Measurements from ENCODE around the gene CDH24.
A peak's percentile ranks its signal among the peaks of the same experiment; 100 is the strongest.

The CDH24 gene

DNA sequence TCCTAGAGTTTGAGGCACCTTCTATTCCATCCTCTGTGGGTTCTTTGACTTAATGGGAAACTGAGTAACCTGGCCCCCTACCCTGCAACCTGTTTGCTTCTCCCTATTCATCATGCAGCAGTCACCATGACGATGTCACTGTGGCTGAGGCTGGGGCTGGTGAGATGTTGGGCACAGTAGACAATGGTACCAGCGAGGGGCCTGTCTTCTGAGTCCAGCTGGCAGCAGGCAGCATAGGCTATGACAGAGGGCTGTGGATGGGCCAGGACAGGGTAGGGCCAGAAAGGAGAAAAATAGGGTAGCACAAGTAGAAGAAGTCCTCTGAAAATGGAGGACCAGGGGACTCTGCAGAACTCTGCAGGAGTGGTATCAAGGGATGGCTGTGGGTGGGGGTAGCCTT lies 45.5 kb upstream of the CDH24 start:
- TF ChIP-seq, protein P1, sequence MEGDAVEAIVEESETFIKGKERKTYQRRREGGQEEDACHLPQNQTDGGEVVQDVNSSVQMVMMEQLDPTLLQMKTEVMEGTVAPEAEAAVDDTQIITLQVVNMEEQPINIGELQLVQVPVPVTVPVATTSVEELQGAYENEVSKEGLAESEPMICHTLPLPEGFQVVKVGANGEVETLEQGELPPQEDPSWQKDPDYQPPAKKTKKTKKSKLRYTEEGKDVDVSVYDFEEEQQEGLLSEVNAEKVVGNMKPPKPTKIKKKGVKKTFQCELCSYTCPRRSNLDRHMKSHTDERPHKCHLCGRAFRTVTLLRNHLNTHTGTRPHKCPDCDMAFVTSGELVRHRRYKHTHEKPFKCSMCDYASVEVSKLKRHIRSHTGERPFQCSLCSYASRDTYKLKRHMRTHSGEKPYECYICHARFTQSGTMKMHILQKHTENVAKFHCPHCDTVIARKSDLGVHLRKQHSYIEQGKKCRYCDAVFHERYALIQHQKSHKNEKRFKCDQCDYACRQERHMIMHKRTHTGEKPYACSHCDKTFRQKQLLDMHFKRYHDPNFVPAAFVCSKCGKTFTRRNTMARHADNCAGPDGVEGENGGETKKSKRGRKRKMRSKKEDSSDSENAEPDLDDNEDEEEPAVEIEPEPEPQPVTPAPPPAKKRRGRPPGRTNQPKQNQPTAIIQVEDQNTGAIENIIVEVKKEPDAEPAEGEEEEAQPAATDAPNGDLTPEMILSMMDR (conservative IDR thresholded peaks at IDR 0.05; ENCODE audit: low read depth, low read length), result no peak
- no peak for DNase-seq (ENCODE audit: low read depth)
- no peak overlapping the region for H3K4me3 ChIP-seq (ENCODE audit: low read depth, low read length)

DNA sequence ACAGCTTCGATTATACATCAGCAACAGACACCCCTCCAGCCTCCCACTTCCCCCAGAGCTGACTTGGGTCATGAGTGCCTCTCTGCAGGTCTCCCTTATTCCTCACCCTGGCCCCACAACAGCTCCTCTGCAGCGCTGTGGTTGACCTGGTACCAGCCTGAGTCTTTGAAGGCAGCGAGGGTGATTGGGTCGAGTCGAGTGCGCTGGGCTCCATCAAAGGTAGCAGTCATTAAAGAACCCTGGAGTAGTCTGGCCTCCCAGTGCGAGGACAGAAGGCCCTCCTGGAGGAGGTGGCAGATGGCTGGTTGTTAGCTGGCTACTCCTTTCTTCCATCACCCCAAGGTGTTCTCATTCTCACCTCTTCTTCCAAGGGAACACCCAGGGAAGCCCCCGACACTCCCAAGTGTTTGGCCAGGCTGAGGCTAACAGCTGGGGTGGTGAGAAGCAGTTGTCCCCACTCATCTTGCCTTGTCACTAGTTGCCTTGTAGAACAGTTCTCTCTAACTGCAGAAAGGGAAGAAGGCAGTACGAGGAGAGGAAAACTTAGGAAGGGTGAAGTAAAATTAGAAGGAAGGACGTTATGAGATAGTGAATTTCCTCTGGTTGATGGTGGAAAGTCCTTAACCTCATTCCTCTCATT lies 44.8 kb upstream of the CDH24 start:
- no peak for DNase-seq (ENCODE audit: low read depth)
- TF ChIP-seq, protein P1 (conservative IDR thresholded peaks at IDR 0.05; ENCODE audit: low read depth, low read length), result no peak
- H3K4me3 ChIP-seq (ENCODE audit: low read depth, low read length), result no peak overlapping the region

DNA sequence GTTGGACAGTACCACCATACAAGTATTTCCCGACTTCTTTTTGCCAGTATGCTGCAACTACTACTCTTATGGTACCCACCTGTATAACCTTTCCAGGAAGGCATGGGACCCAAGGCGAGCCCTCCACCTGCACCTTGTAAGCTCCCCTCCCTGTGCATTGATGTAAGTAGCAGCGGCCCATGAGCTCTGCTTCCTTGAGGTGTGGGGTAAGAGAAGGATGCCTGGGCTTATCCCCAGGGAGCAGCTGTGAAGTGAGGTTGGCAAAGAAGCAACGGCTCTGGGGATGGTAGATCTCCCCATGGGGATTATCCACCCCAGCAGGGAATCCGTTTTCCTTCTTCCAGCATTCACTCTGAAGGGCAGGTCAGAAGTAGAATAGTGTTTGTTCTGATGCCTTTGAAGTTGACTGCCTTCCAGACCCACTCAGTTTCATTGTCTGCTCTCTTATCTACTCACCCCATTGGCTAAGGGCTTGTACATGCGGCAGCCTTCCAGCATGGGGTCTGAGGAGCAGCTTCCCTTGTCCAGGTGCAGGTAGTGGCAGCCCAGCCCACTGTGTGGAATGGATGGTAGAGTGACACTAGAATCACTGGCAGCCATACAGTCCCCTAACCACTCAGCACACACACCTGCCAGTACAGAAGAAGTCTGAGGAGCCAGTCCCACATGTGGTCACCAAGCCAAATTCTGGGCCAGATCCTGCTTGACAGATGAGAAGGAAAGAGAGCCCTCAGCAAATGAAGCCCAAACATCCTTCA lies 44.1 kb upstream of the CDH24 start:
- H3K4me3 ChIP-seq (ENCODE audit: low read depth, low read length), result no peak overlapping the region
- DNase-seq (ENCODE audit: low read depth), result no peak
- TF ChIP-seq, protein P1 (conservative IDR thresholded peaks at IDR 0.05; ENCODE audit: low read depth, low read length), result no peak

- TF ChIP-seq, protein P1 (conservative IDR thresholded peaks at IDR 0.05; ENCODE audit: low read depth, low read length), result peak; percentile 14
- DNase-seq (ENCODE audit: low read depth), result no peak
- no peak overlapping the region for H3K4me3 ChIP-seq (ENCODE audit: low read depth, low read length)
These were observed 42.0 kb upstream of the CDH24 start for GRCh38 chr14:23099212-23099861.

GRCh38 chr14:23097786-23098185 lies 40.5 kb upstream of the CDH24 start:
- H3K4me3 ChIP-seq (ENCODE audit: low read depth, low read length), result no peak overlapping the region
- no peak for DNase-seq (ENCODE audit: low read depth)
- TF ChIP-seq, protein P1 (conservative IDR thresholded peaks at IDR 0.05; ENCODE audit: low read depth, low read length), result no peak

DNA sequence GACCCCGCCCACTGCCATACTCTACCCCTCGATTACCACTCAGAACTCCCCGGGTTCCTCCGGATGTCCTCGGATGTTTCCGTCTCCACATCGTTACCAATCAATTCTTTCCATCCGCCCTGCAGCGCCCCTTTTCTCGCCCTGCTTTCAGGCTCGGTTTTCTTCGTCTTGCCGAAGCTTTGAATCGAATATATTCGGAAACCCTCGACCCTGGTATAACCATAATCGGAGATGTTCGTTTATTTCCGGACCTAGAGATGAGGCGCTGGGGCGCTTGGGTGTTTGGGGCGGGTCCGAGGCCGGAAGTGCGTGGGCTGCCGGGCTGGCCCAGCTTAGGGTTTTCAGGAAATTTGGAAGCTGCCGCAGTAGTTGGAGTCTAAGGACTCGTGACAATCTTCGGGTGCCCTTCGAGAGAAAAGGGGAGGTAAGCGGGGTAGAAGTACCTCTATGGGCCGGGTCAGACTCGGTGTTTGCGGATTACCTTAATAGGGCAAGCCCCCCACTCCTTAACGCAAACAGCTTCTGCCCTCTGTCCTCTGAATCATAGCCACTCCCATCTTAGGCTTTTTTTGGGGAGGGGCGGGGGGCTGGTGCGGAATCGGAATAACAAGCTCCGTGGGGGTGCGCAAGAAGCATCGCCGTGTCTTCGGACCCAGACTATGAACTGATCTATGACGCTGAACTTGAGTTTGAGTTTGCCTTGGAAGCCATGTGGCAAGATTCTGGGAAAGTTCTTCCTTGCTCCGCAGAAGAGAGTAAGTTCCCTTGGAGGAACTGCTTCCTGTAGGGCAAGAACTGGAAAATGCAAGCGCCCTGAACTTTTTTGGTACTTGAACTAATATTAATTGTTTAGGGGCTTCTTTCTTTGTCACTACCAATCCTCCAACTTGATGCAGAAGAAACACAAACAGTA lies 38.1 kb upstream of the CDH24 start, which contains the start of gene C14orf119:
Gene C14orf119, plus strand, starts transcription at position 310 of the 913 bp plus-strand sequence. CDS start 2,154 bp downstream, outside the sequence.
- peak within 1 kb of the TSS; percentile 99 for H3K4me3 ChIP-seq (ENCODE audit: low read depth, low read length)
- DNase-seq (ENCODE audit: low read depth), result peak; percentile 100
- TF ChIP-seq, protein P1 (conservative IDR thresholded peaks at IDR 0.05; ENCODE audit: low read depth, low read length), result no peak
